ENCODE measurements around the gene NAV2.

NAV2 gene

GRCh38 chr11:19753451-19754106 is 40.9 kb downstream of the NAV2 start:
- no peak for DNase-seq

- DNase-seq, result no peak
Measured at GRCh38 chr11:19756675-19757475, 44.2 kb downstream of the NAV2 start.

GRCh38 chr11:19759389-19759788 is 46.8 kb downstream of the NAV2 start:
- DNase-seq, result no peak

- no peak for DNase-seq
Measured at GRCh38 chr11:19762266-19762665, 49.6 kb downstream of the NAV2 start.

- no peak for DNase-seq
Measured at GRCh38 chr11:19763330-19763729, 50.7 kb downstream of the NAV2 start.

- no peak for DNase-seq
Measured at GRCh38 chr11:19766206-19766605, 53.6 kb downstream of the NAV2 start.

- no peak for DNase-seq
Measured at GRCh38 chr11:19766810-19767209, 54.2 kb downstream of the NAV2 start.

GRCh38 chr11:19767627-19768151 is 55.1 kb downstream of the NAV2 start:
- no peak for DNase-seq

- DNase-seq, result no peak
Measured at GRCh38 chr11:19768197-19768596, 55.6 kb downstream of the NAV2 start.

- no peak for DNase-seq
Measured at GRCh38 chr11:19768815-19769214, 56.2 kb downstream of the NAV2 start.

GRCh38 chr11:19769820-19770219 is 57.2 kb downstream of the NAV2 start:
- no peak for DNase-seq

- DNase-seq, result no peak
Measured at GRCh38 chr11:19770277-19770676, 57.6 kb downstream of the NAV2 start.

GRCh38 chr11:19771463-19771862 is 58.8 kb downstream of the NAV2 start:
- DNase-seq, result no peak

- no peak for DNase-seq
Measured at GRCh38 chr11:19772480-19772879, 59.8 kb downstream of the NAV2 start.

- no peak for DNase-seq
Measured at GRCh38 chr11:19774329-19774728, 61.7 kb downstream of the NAV2 start.

GRCh38 chr11:19774817-19775580 is 62.4 kb downstream of the NAV2 start:
- DNase-seq, result no peak

- no peak for DNase-seq
Measured at GRCh38 chr11:19775622-19776021, 63.0 kb downstream of the NAV2 start.

- DNase-seq, result no peak
Measured at GRCh38 chr11:19777039-19777376, 64.4 kb downstream of the NAV2 start.

GRCh38 chr11:19777377-19778102 is 64.9 kb downstream of the NAV2 start:
- no peak for DNase-seq

GRCh38 chr11:19779740-19780139 is 67.1 kb downstream of the NAV2 start:
- DNase-seq, result no peak

- DNase-seq, result no peak
Measured at GRCh38 chr11:19781351-19781750, 68.7 kb downstream of the NAV2 start.

- no peak for DNase-seq
Measured at GRCh38 chr11:19785265-19785664, 72.6 kb downstream of the NAV2 start.

GRCh38 chr11:19786644-19787043 is 74.0 kb downstream of the NAV2 start:
- DNase-seq, result no peak

Measured in CD4-positive, alpha-beta T cell treated with Interleukin-4 for 4 hours (primary cell).